ENCODE data around the gene CLIP4.

Gene CLIP4

DNA sequence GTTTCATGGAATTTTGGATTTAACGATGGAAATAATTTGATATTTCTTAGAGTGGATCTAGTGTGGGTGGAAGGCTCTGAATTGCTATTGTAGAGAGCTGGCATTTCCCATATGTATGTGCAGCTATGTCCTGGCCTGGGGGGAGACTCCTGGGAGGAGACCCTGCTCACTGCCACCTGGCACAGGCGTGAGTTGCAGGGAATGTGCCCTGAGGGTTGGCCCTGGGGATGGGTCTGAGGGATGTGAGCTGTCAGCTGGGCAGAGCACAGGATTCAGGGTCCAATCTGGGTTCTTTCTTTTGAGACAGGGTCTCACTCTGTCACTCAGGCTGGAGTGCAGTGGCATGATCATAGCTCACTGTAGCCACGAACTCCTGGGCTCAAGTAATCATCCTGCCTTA is 120.2 kb downstream of the CLIP4 start:
- Mint-ChIP-seq H3K9me3 (peaks cover 3% of the 10 kb centered on the region), H3K4me3 (no peak overlapping the region), H3K27me3 (ENCODE audit: low read depth) (peaks cover 54% of the 10 kb centered on the region), H3K4me1 (no peaks in the 10 kb centered on the region), H3K36me3 (ENCODE audit: low read depth) (no peaks in the 10 kb centered on the region), H3K27ac (no peak overlapping the region)
- TF ChIP-seq, protein P1, sequence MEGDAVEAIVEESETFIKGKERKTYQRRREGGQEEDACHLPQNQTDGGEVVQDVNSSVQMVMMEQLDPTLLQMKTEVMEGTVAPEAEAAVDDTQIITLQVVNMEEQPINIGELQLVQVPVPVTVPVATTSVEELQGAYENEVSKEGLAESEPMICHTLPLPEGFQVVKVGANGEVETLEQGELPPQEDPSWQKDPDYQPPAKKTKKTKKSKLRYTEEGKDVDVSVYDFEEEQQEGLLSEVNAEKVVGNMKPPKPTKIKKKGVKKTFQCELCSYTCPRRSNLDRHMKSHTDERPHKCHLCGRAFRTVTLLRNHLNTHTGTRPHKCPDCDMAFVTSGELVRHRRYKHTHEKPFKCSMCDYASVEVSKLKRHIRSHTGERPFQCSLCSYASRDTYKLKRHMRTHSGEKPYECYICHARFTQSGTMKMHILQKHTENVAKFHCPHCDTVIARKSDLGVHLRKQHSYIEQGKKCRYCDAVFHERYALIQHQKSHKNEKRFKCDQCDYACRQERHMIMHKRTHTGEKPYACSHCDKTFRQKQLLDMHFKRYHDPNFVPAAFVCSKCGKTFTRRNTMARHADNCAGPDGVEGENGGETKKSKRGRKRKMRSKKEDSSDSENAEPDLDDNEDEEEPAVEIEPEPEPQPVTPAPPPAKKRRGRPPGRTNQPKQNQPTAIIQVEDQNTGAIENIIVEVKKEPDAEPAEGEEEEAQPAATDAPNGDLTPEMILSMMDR (IDR thresholded peaks at IDR 0.05; ENCODE audit: unreplicated experiment in 3 of 3) = no peak

DNA sequence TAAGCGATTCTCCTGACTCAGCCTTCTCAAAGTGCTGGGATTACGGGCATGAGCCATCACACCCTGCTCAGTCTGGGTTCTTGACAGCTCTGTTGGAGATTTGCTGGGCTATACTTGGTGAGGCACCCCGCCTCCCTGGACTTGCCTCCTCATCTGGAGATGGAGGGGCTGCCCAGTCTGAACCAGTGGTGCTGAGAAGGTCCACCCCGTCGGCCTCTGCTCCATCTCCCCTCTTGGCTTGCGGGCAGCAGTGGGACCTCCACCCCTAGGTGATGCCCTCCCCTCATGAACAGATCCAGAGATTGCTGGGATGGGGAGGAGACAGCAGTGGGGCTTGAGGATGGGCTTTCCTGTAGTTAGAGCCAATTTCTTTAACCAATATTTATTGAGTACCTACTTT is 120.9 kb downstream of the CLIP4 start:
- no peaks in the 10 kb centered on the region for H3K4me1 Mint-ChIP-seq
- peaks cover 57% of the 10 kb centered on the region for H3K27me3 Mint-ChIP-seq (ENCODE audit: low read depth)
- TF ChIP-seq, protein P1 (IDR thresholded peaks at IDR 0.05; ENCODE audit: unreplicated experiment in 3 of 3) = no peak
- H3K9me3 Mint-ChIP-seq = peaks cover 3% of the 10 kb centered on the region
- no peaks in the 10 kb centered on the region for H3K36me3 Mint-ChIP-seq (ENCODE audit: low read depth)
- no peak overlapping the region for H3K4me3 Mint-ChIP-seq
- H3K27ac Mint-ChIP-seq = no peak overlapping the region

DNA sequence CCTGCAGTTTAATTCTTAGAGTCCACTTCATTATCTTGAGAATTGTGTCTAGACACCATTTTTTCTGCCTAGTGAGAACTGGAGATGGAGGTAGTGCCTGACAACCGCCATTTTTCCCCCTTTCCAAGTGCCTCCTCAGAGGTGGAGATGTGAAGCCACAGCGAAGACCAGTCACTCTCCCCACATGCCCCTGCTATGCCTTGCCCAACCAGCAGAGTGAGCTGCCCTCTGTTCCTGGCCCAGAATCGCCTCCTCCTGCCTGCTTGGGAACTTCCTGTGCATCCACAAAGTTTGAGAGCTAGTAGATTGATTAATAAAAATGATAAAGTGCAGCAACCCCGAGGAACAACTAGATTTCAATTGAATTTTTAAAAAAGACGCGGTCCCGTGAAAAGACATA is 123.3 kb downstream of the CLIP4 start:
- Mint-ChIP-seq H3K27me3 (ENCODE audit: low read depth) (peaks cover 75% of the 10 kb centered on the region), H3K27ac (no peak overlapping the region), H3K9me3 (peaks cover 3% of the 10 kb centered on the region), H3K4me3 (no peak overlapping the region), H3K4me1 (no peaks in the 10 kb centered on the region), H3K36me3 (ENCODE audit: low read depth) (no peaks in the 10 kb centered on the region)
- TF ChIP-seq, protein P1 (IDR thresholded peaks at IDR 0.05; ENCODE audit: unreplicated experiment in 3 of 3) = peak; percentile 8 to 33 (median 22)
